NCI-H1436 treated with DMSO at 0.1 percent for 48 hours (cell line): ENCODE measurements around the gene PXDC1.
"Not testable (repeated sequence)": the region's sequence is repeated elsewhere in the genome, so short reads cannot be mapped to it uniquely, and the experiment has no call there.

ENCODE experiments used
- DNase-seq: peaks from one replicate; lab custom pipeline; 2025; lab: John Stamatoyannopoulos, UW

Gene PXDC1

DNA sequence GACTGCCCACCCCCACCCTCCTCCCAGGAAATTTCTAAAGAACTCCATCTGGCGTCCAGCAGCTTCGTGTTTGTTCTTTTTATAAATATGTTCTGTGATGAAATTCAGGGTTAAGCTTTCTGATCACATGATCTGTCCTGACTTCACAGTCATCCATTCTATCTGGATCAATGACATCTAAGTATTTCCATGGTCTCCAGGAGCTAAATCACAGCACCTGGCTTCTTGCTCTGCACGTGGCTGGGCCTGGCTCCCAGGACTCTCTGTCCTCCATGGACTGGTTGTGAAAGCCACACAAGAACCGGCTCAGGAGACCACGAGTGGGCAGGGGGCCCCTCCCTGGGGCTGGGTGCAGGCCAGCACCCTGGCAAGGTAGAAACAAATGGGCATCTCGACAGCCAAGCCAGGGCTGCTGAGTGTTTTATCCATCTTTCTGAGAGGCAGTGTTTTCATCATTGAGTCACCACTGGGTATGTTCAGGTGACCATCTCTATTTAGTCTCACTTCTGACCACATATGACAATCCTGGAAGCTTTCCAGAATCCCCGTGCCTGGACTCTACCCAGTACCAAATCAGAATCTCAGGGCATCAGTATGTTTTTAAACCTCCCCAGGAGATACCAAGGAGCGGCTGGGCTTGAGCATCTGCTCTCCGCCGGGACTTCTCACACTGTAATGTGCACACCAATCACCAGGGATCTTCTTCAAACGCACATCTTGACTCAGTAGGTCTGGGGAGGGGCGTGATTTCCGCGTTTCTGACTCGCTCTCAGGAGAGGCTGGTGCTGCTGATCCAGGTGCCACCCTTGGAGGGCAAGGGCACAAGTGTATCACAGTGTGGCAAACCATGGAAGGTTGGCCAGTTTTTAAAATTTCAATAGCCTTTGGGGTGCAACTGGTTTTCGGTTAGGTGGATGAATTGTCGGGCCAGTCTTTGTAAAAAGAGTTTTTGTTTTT is 31.6 kb upstream of the PXDC1 start:
- no peak for DNase-seq

DNA sequence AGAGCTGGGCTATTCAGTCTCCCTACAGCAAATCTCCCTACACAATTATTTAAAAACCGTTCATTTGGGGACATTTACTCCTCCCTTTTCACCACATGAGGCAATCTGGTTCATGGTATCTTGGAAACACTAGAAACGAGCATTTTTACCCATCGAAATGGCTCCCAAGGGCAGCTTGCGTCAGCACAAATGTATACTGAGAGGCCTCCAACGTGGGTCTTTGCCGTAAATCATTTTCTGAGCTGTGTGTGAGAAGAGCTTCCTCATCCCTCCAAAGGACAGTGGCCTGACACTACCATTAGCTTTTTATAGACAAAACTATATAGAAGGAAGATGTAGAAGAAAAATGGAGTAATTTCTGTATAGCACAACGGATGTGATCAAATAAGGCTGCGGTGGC is 30.0 kb upstream of the PXDC1 start:
- no peak for DNase-seq

DNA sequence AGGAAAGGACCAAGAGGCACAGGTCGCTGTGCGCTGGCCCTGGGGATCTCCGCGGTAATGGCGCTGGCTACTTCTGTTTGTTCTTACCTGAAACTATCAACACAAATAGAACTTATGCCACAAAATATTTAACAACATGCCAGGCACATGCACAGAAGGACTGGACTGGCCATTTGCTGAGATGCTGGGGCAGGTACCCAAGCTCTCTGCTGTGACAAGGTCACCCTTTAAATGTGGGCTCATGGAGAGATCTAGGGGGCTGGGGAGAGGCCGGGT is 28.0 kb upstream of the PXDC1 start:
- no peak for DNase-seq

DNA sequence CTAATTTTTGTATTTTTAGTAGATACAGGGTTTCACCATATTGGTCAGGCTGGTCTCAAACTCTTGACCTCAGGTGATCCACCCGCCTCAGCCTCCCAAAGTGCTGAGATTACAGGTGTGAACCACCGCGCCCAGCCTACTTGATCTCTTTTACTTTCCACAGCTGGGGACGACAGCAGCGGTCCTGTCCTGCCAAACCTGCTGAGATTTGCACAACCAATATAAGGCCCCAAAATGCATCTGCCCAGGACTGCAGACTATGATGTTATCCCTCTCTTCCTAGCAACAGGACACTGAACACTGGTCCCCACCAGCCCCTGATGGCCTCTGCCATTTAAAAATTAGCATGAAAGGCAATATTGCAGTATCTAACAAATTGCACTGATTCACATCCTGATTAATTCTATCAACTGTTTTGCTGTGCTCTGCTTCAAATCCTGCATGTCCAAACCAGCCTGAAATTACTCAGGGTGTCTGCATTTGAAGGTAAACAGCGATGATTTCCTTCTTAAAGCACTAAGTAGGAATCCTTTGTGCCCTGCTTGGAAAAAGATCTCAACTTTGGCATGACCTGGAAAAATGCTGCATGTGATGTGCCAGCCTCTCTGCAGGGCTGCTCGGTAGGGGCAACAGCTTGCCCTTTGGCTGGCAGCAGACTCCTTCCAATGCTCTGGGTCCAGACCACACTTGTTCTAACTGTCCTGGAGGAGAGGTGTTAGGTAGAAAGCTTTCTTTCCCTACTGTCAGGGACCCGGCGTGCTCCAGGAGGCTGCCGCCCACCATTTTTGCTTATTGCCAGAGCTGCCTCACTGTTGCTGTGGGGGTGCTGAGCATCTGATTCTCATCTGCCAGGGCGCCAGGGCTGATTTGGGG is 27.4 kb upstream of the PXDC1 start:
- no peak for DNase-seq

DNA sequence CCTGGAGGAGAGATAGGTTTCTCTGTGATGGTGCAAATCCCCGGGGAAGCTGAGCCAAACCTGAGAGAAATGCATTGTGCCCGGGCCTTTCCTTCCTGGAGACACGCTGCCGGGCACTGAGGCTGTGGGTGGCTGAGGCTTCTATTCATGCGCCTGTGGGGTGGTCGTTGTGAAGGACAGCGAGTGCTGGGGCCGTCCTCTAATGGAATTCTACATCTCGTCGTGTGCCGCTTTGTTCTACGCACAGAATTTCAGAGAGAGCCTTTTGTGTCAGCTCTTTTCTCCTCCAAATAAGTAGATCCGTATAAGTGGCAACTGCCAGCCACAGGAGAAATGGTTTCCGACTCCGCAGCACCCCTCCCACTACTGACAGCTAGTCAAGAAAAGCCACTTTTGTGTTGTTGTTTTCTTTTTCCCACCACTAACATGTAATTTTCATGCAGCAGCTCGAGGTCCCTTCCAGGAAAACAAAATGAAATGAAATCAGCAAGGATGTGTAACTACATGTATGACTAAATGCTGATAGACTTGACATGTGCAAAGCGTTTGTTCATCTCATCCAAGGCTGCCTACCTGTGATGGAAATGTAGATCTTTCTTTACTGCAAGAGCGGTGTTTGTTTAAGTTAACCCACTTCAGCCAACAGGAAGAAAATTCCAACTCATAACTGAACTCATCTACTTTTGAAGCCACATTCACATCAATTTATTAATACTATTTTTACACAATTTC is 26.4 kb upstream of the PXDC1 start:
- no peak for DNase-seq

DNA sequence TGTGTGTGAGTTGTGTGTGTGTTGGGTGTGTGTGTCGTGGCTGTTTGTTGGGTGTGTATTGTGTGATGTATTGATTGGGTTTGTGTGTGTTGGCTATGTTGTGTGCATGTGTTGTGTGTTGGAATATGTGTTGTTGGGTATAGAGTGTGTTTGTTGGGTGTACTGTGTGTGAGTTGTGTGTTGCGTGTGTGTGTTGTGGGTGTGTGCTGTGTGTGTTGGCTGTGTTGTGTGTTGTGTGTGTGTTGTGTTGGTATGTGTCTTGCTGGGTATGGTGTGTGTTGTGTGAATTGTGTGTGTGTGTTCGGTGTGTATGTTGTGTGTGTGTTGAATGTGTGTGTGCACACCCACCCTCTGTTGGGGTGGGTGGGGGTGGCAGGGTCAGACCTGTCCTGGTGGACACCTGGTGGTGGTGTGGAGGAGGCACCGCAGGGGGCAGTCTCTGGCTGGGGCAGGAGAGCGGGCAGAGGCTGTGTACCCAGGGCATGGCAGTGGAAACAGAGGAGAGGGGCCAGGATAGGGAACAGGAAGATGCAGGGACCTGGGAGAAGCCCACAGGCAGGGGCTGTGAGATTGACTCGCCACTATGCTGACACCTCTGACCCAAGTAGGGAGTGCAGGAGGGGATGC is 25.5 kb upstream of the PXDC1 start:
- DNase-seq = no peak

DNA sequence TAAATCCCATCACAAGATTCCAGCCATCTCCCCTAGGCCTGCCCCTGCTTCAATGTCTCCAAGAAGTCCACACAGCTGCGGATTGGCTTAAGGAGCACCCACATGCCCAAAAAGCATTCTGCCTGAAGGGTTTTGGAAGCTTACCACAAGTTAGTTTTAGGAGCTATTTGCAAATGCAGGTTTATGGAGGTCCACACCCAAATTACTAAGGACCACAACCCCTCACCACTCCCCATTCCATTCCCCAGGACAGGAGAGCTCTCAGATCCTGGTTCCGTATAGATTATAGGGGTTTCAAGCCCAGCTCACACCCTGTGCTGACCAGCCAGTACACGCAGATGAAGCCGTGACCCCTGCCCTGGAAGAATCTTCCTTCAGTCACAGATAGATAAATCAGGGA is 24.3 kb upstream of the PXDC1 start:
- DNase-seq = no peak

DNA sequence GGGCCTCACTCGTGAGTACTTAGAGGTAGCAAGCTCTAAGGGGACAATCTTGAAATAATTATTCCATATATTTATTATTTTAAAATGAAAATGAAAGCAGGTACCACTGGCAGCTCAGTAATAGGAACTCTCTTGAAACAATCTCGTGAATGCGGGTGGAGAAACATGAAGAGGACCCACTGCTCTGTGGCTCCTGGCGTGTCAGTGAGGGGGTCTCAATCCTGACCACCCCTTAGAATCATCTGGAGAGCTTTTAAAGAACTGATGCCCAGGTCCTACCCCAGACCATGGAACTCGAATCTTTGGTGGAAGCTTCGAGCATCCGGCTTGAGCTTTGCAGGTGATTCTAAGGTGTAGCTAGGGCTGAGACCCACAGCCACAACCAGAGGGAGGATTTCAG is 23.9 kb upstream of the PXDC1 start:
- no peak for DNase-seq

DNA sequence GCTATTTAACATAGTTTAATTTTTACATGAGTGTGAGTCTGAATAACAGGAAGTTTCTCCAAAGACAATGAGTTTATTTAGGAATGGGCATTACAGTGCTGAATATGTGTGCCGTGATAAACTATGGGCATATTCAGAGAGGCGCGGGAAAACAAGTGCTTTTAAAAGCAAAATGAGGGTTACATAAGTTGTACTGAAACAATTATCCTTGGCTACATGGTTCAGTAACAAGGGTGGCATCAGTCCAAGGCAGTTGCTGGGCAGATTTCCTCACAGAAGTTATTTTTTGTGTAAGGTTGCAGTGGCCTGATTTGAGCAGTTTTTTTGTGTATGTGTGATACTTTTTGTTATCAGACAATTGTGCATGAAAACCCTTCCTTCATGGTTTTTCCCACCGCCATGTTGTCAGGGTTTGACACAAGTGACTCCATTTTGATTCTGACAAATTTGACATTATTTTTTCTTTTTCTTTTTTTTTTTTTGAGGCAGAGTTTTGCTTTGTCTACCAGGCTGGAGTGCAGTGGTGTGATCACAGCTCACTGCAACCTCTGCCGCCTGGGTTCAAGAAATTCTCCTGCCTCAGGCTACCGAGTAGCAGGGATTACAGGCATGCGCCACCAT is 22.3 kb upstream of the PXDC1 start:
- no peak for DNase-seq

DNA sequence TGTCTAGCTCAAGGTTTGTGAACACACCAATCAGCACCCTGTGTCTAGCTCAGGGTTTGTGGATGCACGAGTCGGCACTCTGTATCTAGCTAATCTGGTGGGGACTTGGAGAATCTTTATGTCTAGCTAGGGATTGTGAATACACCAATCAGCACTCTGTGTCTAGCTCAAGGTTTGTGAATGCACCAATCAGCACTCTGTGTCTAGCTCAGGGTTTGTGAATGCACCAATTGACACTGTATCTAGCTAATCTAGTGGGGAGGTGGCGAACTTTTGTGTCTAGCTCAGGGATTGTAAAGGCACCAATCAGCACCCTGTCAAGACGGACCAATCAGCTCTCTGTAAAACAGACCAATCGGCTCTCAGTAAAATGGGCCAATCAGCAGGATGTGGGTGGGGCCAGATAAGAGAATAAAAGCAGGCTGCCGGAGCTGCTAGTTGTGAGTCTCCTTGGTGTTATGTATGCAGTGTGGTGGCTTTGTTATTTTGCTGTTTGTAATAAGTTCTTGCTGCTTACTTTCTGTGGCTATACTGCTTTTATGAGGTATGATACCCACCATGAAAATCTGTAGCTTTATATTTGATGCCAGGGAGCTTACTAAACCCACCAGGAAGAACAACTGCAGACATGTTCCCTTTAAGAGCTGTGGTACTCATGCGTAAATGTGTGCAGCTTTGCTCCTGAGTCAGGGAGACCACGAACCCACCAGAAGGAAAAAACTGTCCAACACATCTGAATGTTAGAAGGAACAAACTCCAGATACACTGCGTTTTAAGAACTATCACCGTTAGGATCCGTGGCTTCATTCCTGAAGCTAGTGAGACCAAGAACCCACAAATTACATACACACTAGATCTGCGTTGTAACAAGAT is 20.9 kb upstream of the PXDC1 start:
- DNase-seq = not testable (repeated sequence)

DNA sequence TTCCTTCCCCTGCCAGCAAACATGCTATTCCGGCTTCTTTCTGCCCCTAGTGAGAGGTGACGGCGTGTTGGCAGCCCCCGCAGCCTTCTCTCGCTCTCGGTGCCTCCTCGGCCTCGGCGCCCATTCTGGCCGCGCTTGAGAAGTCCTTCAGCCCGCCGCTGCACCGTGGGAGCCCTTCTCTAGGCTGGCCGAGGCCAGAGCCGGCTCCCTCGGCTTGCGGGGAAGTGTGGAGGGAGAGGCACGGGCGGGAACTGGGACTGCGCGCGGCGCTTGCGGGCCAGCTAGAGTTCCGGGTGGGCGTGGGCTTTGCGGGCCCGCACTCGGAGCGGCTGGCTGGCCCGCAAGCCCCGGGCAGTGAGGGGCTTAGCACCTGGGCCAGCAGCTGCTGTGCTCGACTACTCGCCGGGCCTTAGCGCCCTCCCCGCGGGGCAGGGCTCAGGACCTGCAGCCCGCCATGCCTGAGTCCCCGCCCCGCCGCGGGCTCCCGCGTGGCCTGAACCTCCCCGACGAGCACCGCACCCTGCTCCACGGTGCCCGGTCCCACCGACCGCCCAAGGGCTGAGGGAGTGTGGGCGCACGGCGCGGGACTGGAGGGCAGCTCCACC is 20.0 kb upstream of the PXDC1 start:
- no peak for DNase-seq

DNA sequence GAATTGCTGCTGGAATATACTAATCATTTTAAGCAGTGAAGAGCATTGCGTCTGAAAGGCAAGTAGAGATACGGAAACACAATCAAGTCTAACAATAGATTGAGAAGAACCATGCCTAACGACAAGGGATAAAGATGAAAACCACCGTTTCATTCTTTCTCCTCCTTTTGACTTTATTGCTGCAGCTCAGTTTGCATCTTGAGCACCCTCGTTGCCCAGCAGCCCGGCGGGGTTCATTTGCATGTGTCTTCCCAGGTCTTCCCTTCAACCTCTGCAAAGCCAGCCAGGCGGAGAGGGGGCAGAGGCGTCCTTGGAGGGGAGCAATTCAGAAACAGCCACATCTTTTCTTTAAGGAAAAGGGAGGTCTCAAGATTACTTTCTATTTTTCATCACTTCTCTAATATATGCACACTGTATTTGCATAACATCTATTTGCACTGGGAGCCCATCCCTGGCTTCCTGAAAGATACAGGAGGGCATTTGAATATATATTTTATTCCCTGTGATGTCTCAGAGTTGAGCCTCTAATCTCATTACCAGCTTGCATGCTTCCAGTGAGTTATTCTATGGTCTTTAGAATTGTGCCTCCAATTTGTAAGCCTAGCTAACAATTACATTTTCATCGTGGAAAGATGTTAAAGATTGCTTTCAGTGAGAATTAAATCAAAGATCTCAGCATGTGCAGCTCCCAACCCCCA is 18.7 kb upstream of the PXDC1 start:
- no peak for DNase-seq

DNA sequence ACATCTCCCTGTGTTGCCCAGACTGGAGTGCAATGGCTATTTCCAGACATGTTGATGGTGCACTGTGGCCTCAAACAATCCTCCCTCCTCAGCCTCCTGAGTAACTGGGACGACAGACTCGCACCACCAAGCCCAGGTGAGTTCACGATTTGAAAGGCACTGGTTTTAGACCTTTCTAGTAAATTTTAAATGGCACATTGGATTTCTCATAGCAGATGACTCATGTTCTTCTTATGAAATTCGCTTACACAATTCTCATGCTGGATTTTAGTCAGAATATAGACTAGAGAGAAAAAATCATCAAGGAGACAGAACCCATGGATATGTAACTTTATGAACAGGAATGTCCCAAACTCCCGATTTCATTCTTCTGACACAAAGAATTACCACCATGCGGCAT is 18.1 kb upstream of the PXDC1 start:
- DNase-seq = no peak

DNA sequence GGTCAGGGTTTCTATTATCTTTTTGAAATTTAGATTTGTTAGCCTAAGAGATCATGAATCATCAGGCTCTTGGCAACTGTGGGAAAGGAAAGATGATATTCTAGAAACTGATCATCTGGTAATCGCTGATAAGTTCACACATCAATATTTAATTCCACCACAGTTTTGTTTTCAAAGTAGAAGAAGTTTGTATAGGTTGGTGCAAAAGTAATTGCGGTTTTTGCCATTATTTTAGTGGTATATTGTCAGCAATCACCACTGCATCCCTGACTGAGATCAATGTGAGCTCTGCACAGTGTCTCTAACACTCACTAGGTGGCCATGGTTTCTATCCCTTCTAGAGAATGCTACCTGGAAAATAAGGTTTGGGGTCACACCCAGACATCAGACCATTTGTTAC is 17.0 kb upstream of the PXDC1 start:
- no peak for DNase-seq

DNA sequence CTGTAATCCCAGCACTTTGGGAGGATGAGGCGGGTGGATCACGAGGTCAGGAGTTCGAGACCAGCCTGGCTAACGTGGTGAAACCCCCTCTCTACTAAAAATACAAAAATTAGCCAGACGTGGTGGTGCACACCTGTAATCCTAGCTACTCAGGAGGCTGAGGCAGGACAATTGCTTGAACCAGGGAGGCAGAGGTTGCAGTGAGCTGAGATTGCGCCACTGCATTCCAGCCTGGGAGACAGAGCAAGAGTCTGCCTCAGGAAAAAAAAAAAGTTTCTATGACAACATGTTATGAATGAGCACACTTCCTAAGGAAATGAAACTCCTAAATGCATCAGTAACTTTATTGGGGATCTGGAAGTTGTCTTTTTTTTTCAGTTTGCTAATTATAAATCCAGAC is 16.0 kb upstream of the PXDC1 start:
- DNase-seq = not testable (repeated sequence)

DNA sequence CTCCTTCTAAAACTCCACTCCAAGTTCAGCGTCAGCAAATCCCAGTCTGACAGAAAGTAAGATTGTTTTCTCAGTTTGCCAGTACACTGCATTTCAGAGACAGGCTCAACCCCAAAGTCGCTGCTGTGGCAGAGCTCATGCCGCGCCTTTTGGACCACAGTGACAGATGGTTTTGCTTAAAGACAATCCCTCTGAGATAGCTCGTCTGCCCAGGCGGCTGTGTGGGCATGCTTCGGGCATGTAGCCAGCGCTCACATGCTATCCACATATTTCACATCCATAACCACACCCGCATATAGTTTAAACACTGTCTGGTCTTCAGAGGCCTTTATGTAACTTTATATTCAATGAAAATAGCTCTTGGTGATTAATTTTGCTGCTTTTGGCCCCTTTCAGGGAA is 14.7 kb upstream of the PXDC1 start:
- no peak for DNase-seq

DNA sequence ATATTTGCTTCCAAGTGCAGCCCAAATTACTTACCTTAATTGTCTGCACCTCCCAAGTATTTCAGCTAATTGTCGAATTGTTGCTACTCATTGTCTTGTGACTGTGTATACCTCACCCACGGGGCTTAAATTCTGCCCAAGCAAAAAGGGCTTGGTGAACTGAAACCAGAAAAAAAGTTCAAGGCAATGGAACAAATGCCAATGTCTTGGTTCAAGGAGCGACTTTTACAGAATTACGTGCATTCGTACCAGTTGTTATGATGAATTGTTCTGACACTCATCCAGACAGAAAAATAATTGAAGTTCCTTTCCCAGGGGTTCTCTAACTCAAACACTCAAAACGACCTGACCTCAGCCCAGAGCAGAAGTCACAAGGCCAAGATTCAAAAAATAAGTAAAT is 13.9 kb upstream of the PXDC1 start:
- DNase-seq = no peak

DNA sequence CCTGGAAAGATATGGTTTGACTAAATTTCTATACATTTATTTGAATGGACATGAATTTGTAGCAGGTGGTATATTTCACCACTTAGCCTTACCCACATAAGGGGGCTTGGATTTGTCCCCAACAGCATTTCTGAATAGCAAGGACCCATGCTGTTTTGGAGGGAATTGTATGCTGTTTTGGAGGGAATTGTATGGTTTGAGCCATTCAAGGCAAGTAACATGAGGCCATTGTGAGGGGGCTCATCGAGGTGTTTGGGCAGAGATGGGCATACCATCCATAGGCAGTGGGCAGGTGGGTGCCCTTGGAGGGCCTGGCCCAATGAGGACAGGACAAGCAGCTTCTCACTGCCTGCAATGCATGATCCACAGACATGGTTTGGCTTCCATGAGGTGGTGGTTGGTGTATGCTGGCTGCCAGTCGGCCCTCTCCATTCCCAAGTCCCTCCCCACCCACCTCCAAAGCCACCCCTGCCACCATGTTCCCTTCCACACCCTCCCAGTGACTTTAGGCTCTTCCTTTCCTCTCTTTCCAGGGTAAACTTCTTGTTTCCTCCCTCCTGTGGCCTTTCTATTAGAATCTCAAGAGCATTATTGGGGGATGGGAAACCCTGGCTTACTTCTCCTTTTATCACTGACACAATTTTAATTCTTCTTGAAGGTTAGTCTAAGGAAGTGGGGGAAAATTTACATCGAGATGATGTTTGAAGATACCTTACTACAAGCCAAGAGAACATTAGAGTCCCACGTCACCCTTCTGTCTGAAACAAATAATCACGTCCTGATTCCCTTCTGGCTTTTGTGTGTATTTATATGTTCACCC is 13.2 kb upstream of the PXDC1 start:
- no peak for DNase-seq

DNA sequence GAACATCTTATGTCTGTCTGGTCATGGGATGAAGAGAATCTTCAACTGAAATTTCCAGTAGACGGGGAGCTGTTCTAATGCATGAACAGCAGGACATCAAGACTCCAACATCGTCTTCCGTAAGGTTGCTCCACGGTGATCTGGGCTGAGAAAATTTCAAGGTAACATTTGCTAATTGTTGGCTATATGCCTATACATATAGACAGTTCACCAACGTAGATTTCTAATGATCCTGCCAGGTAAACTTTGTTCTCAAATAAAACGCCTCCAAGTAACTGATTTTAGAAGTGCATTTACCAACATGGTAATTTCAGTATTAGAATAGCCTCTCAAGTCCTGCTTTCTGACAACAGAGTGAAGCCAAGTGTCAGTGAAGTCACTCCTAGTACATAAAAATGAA is 11.3 kb upstream of the PXDC1 start:
- DNase-seq = no peak
